Progenitor cell of endocrine pancreas (in vitro differentiated cells): ENCODE results near the gene CTNNA3. TPM values are rescaled to one million over a fixed set of nuclear protein-coding genes. Genes with fewer than 3 reads are reported as not detected.

Experiments
- DNase-seq: peaks from one replicate; pipeline ENCODE4 v3.0.0; 2021; ENCODE audit warnings: low spot score; ENCODE audit not compliant: unreplicated experiment
- H3K27ac Mint-ChIP-seq: 2 replicates; pipeline ENCODE4 v1.8.0; 2021; ENCODE audit warnings: mild to moderate bottlenecking, moderate library complexity, mixed read lengths
- H3K27me3 Mint-ChIP-seq: 2 replicates; pipeline ENCODE4 v1.8.0; 2021; ENCODE audit warnings: mixed read lengths
- H3K36me3 Mint-ChIP-seq: 2 replicates; pipeline ENCODE4 v1.8.0; 2022; ENCODE audit warnings: mixed read lengths; ENCODE audit not compliant: insufficient read depth
- H3K4me1 Mint-ChIP-seq: 2 replicates; pipeline ENCODE4 v1.8.0; 2021; ENCODE audit warnings: low read depth, mixed read lengths
- H3K4me3 Mint-ChIP-seq: 2 replicates; pipeline ENCODE4 v1.8.0; 2021; ENCODE audit warnings: low read depth, mild to moderate bottlenecking, moderate library complexity, mixed read lengths
- H3K9me3 Mint-ChIP-seq: 2 replicates; pipeline ENCODE4 v1.8.0; 2021; ENCODE audit warnings: low read depth, mixed read lengths
- total RNA-seq: library from RNA; stranded (reverse); gene quantifications from 2 replicates; pipeline ENCODE4 v1.2.1, GENCODE V29; 2021
- TF ChIP-seq, protein P1 (sequence below): fragments of 200-600 bp; sonication (generic); IDR thresholded peaks from one replicate; pipeline ENCODE4 v1.5.0; 2021; ENCODE audit warnings: antibody characterized with exemption, mild to moderate bottlenecking; ENCODE audit not compliant: unreplicated experiment

The CTNNA3 gene
- total RNA-seq, 1 donor from 2014 or later: 1.7 TPM

GRCh38 chr10:67076144-67076543 lies 619.9 kb downstream of the CTNNA3 start:
- no peak for DNase-seq
- Mint-ChIP-seq H3K27ac (no peak overlapping the region), H3K27me3 (no peaks in the 10 kb centered on the region), H3K9me3 (peaks cover 8% of the 10 kb centered on the region), H3K4me1 (peaks cover 11% of the 10 kb centered on the region), H3K4me3 (no peak overlapping the region), H3K36me3 (no peaks in the 10 kb centered on the region)
- TF ChIP-seq, protein P1, sequence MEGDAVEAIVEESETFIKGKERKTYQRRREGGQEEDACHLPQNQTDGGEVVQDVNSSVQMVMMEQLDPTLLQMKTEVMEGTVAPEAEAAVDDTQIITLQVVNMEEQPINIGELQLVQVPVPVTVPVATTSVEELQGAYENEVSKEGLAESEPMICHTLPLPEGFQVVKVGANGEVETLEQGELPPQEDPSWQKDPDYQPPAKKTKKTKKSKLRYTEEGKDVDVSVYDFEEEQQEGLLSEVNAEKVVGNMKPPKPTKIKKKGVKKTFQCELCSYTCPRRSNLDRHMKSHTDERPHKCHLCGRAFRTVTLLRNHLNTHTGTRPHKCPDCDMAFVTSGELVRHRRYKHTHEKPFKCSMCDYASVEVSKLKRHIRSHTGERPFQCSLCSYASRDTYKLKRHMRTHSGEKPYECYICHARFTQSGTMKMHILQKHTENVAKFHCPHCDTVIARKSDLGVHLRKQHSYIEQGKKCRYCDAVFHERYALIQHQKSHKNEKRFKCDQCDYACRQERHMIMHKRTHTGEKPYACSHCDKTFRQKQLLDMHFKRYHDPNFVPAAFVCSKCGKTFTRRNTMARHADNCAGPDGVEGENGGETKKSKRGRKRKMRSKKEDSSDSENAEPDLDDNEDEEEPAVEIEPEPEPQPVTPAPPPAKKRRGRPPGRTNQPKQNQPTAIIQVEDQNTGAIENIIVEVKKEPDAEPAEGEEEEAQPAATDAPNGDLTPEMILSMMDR: no peak

DNA sequence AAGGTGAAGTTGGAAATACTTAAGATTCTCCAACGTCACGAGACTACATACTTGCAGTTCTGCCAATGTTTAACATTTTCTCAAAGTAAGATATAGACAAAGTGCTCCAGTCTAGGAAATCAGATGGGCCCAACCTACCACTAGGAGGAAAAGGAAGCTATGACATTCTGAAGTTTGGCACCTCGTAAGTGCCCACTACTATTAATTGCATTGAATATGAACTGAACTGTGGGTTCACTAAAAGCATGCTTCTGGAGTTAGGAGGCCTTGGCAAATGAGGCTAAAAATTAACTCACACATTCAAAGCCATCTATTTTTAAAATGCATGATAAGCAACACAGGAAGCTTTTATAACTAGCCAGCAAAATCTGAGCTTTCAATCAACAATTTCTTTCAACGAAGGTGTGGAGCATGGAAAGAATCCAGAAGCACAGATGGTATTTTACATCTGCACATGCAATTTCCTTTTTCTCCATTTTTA lies 620.5 kb downstream of the CTNNA3 start:
- TF ChIP-seq, protein P1: no peak
- Mint-ChIP-seq H3K27ac (no peak overlapping the region), H3K4me1 (peaks cover 11% of the 10 kb centered on the region), H3K4me3 (no peak overlapping the region), H3K27me3 (no peaks in the 10 kb centered on the region), H3K36me3 (no peaks in the 10 kb centered on the region), H3K9me3 (peaks cover 8% of the 10 kb centered on the region)
- no peak for DNase-seq

DNA sequence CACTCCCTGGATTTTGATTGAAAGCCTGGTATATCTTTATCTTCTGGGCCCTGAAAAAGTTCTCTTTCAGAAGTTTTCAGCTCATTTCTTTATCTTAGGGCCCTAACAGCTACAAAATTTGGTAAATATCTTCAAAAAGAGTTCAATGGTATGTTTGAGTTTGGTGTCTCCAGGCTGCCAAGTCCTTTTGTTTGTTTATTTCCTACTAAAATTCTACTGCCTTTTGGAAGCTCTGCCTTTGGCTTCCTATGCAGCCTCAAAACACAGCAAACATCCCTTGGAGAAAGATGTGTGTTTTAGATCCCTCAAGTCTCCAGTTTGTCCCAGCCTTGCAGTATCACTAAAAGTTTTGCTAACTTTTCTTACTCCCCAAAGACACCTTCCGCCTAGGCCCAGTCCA lies 623.3 kb downstream of the CTNNA3 start:
- no peaks in the 10 kb centered on the region for H3K27me3 Mint-ChIP-seq
- peaks cover 8% of the 10 kb centered on the region for H3K9me3 Mint-ChIP-seq
- TF ChIP-seq, protein P1: no peak
- H3K4me3 Mint-ChIP-seq: no peak overlapping the region
- peaks cover 11% of the 10 kb centered on the region for H3K4me1 Mint-ChIP-seq
- H3K36me3 Mint-ChIP-seq: no peaks in the 10 kb centered on the region
- DNase-seq: no peak
- H3K27ac Mint-ChIP-seq: no peak overlapping the region

DNA sequence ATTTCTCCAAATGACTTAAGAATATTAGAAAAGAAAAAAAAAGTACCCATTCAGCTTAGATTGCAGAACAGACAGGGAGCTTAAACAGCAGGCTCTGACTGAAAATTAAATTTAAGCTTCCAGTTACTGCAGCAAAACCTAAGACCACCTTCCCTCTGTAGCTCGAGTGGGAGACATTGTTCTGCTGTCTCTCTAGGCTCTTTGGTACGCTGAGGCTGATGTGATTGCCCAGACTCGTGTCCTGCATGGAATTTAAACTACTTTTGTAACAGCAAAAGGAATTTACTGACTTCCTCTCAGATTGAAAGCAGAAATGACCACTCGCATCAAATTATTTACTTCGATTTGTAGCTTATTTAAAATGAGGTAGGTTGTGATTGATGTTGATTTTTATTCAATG lies 645.6 kb downstream of the CTNNA3 start:
- Mint-ChIP-seq H3K36me3 (no peaks in the 10 kb centered on the region), H3K4me3 (no peak overlapping the region), H3K4me1 (peaks cover 7% of the 10 kb centered on the region), H3K27ac (no peak overlapping the region), H3K27me3 (no peaks in the 10 kb centered on the region), H3K9me3 (no peaks in the 10 kb centered on the region)
- no peak for DNase-seq
- TF ChIP-seq, protein P1: no peak

- peaks cover 7% of the 10 kb centered on the region for H3K4me1 Mint-ChIP-seq
- no peaks in the 10 kb centered on the region for H3K36me3 Mint-ChIP-seq
- H3K27ac Mint-ChIP-seq: no peak overlapping the region
Observed at GRCh38 chr10:67049988-67050387, 646.0 kb downstream of the CTNNA3 start.

More at GRCh38 chr10:67049988-67050387, 646.0 kb downstream of the CTNNA3 start:
- H3K27me3 Mint-ChIP-seq: no peaks in the 10 kb centered on the region
- H3K9me3 Mint-ChIP-seq: peaks cover 1% of the 10 kb centered on the region
- H3K4me3 Mint-ChIP-seq: no peak overlapping the region
- TF ChIP-seq, protein P1: no peak
- DNase-seq: no peak
